Endothelial cell of umbilical vein (primary cell): Measurements from ENCODE around the gene CARD9.

Experiments
- EZH2 ChIP-seq: IDR thresholded peaks from 2 replicates; pipeline ENCODE4 v1.6.1; 2012; ENCODE audit warnings: borderline replicate concordance, low read depth, mild to moderate bottlenecking, moderate library complexity, low read length, inconsistent platforms; ENCODE audit not compliant: severe bottlenecking
- JUN ChIP-seq: IDR thresholded peaks from 2 replicates; pipeline ENCODE4 v1.6.1; 2011; ENCODE audit warnings: borderline replicate concordance, low read depth; ENCODE audit not compliant: insufficient read length, insufficient read depth
- POLR2A ChIP-seq: IDR thresholded peaks from 2 replicates; pipeline ENCODE4 v1.6.1; 2012; ENCODE audit warnings: low read depth, mild to moderate bottlenecking, control low read depth, low read length
- TF ChIP-seq, protein P1 (sequence below), 2 donors: IDR thresholded peaks; 1 replicate in 1 of 2; 2 replicates in 1 of 2; pipeline ENCODE4 v1.5.1; 2011; ENCODE audit warnings: low read length in 2 of 2, mild to moderate bottlenecking in 2 of 2, moderate library complexity in 2 of 2, control low read depth in 1 of 2, inconsistent platforms in 1 of 2, low read depth in 1 of 2; ENCODE audit not compliant: insufficient read depth in 1 of 2; ENCODE audit errors: extremely low read depth in 1 of 2

DNA sequence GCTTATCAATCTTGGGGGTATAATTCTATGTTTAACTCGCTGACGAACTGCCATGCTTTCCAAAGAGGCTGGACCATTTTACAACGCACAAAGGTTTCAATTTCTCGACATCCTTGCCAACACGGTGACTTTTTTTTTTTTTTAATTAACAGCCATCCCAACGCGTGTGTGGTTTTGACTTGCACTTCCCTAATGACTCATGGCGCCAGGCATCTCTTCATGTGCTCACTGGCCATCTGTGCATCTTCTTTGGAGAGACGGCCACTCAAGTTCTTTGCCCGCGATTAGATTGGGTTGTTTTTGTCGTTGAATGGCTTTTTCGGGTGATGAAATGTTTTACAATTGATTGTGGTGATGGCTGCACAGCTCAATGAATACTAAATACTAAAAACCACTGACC is 12.5 kb upstream of the CARD9 start:
- TF ChIP-seq, protein P1, sequence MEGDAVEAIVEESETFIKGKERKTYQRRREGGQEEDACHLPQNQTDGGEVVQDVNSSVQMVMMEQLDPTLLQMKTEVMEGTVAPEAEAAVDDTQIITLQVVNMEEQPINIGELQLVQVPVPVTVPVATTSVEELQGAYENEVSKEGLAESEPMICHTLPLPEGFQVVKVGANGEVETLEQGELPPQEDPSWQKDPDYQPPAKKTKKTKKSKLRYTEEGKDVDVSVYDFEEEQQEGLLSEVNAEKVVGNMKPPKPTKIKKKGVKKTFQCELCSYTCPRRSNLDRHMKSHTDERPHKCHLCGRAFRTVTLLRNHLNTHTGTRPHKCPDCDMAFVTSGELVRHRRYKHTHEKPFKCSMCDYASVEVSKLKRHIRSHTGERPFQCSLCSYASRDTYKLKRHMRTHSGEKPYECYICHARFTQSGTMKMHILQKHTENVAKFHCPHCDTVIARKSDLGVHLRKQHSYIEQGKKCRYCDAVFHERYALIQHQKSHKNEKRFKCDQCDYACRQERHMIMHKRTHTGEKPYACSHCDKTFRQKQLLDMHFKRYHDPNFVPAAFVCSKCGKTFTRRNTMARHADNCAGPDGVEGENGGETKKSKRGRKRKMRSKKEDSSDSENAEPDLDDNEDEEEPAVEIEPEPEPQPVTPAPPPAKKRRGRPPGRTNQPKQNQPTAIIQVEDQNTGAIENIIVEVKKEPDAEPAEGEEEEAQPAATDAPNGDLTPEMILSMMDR (IDR thresholded peaks at IDR 0.05; ENCODE audit: extremely low read depth in 1 of 2, insufficient read depth in 1 of 2, low read depth in 1 of 2, low read length in 2 of 2) = no peak
- TF ChIP-seq JUN (no peak), POLR2A (no peak), EZH2 (no peak)
